Right lobe of liver (tissue), 6 donors: ENCODE data around the gene ZNFX1. TPM values are rescaled to one million over a fixed set of nuclear protein-coding genes. Genes with fewer than 3 reads are reported as not detected.

Experiments
- ATAC-seq, 4 donors: fragments of 200-7000 bp; cut with Tn5 transposase; one replicate each; pipeline ENCODE4 v1.9.1; 2020; ENCODE audit warnings: mild to moderate bottlenecking in 4 of 4, moderate library complexity in 4 of 4
- DNase-seq, 3 donors: peaks; one replicate each; pipeline ENCODE4 v3.0.0-alpha.2; 2020
- H3K27ac ChIP-seq, 3 donors: fragments of 200-600 bp; one replicate each; pipeline ENCODE4 v1.8.0; 2022
- H3K27me3 ChIP-seq, 2 donors: fragments of 200-600 bp; one replicate each; pipeline ENCODE4 v1.8.0; 2022
- H3K36me3 ChIP-seq, 4 donors: fragments of 200-600 bp; sonication (generic) in 1 of 4; one replicate each; pipeline versions ENCODE4 v1.5.1 to v1.8.0; 2017 to 2022; ENCODE audit warnings: control low read depth in 1 of 4
- H3K4me1 ChIP-seq, 4 donors: fragments of 200-600 bp; sonication (generic) in 1 of 4; one replicate each; pipeline versions ENCODE4 v1.5.1 to v1.8.0; 2017 to 2022; ENCODE audit warnings: control low read depth in 1 of 4
- H3K4me3 ChIP-seq, 3 donors: fragments of 200-600 bp; one replicate each; pipeline ENCODE4 v1.8.0; 2022
- H3K9me3 ChIP-seq, 4 donors: fragments of 200-600 bp; sonication (generic) in 1 of 4; one replicate each; pipeline versions ENCODE4 v1.5.1 to v1.8.0; 2017 to 2022; ENCODE audit warnings: control low read depth in 1 of 4
- POLR2A ChIP-seq: fragments of 450-650 bp; IDR thresholded peaks from one replicate; pipeline ENCODE4 v1.6.1; 2017; ENCODE audit warnings: antibody characterized with exemption, mild to moderate bottlenecking
- WGBS: methylation state at CpG from one replicate; pipeline ENCODE4 v1.1.6; 2018; ENCODE audit warnings: low coverage, low lambda C conversion rate; ENCODE audit not compliant: insufficient coverage; ENCODE audit errors: missing lambda C conversion rate; 5-methylcytosine and 5-hydroxymethylcytosine counted together
- intact Hi-C, 2 donors: fragments of 100-400 bp; cut with DNase I; formaldehyde crosslinking; loops; one replicate each; pipeline versions ENCODE4 v1.11.2 to v1.14.1; 2022
- total RNA-seq, 6 experiments: library from RNA; depleted of rRNA in 2 of 6; stranded (reverse); fragments of >200 nt in 2 of 6; fragmentation: NEBNext Ultra II Directional in 3 of 6; extraction: Animal tissue kit (Norgen Biotek cat#: 25700) in 3 of 6; gene quantifications; one replicate each; pipeline versions ENCODE4 v1.1.0 to v1.2.4, GENCODE V29; 2016 to 2023
- TF ChIP-seq, protein P1 (sequence below), 4 donors: fragments of 200-600 bp in 3 of 4; fragments of 450-650 bp in 1 of 4; IDR thresholded peaks; one replicate each; pipeline versions ENCODE4 v1.5.1 to v1.8.0; 2016 to 2022; ENCODE audit warnings: antibody characterized with exemption in 4 of 4, mild to moderate bottlenecking in 2 of 4
- donor health status: DM: no; HTN: yes; CAD: no.
- donor health status: DM: no; HTN: no; CAD: no.
- donor health status: DM: no; HTN: no; CAD: no.
- donor health status: DM: no; HTN: yes; CAD: no.
- donor health status: DM: no; HTN: yes; CAD: no.

The ZNFX1 gene
- total RNA-seq, 6 experiments from 2014 or later, result 9.3 to 17.5 (median 13.9) TPM

DNA sequence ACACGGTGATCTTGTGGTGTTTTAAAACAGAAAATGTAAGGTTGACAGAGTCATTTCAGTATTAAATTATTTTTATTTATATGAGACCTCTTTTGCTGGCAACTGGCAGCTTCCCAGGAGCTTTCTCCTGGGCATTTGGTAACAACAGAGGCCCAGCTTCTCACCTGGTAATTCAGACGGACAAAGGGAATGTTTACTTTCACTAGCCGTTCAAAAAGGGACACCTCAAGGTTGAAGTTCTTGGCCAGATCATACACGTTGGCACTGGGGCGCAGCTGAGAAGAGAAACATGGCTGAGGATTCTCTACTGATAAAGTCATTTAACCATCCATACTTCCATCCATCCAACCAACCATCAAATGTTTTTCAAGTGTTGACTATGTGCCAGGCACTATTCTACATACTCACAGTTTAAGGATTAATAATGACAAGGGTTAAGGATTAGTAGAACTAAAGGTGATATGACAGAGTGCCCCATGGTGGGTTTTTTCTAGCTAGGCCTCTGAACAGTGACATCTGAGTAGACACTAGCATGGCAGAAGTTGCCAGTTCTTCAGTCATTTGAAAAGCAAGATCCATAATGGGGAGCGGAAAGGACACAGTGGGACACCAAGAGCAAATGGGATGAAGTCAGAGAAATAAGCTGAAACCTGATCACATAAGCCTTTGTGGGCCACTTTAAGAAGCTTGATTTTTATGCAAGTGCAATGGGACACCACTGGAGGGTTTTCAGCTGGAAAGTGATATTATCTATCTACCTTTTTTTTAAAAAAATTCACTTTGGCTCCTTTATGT, 25.1 kb downstream of the ZNFX1 start:
- Histone ChIP-seq H3K27me3 (no peaks in the 10 kb centered on the region), H3K9me3 (no peaks in the 10 kb centered on the region), H3K36me3 (peaks cover 5 to 97% (median 48%) of the 10 kb centered on the region in 4 donors), H3K4me3 (no peak overlapping the region), H3K27ac (no peak overlapping the region), H3K4me1 (no peaks in the 10 kb centered on the region)
- DNase-seq (no peak), ATAC-seq (peak in 1 of 4 donors; percentile 53)
- intact Hi-C loops, result no loop called here
- TF ChIP-seq POLR2A, result no peak
- TF ChIP-seq, protein P1, sequence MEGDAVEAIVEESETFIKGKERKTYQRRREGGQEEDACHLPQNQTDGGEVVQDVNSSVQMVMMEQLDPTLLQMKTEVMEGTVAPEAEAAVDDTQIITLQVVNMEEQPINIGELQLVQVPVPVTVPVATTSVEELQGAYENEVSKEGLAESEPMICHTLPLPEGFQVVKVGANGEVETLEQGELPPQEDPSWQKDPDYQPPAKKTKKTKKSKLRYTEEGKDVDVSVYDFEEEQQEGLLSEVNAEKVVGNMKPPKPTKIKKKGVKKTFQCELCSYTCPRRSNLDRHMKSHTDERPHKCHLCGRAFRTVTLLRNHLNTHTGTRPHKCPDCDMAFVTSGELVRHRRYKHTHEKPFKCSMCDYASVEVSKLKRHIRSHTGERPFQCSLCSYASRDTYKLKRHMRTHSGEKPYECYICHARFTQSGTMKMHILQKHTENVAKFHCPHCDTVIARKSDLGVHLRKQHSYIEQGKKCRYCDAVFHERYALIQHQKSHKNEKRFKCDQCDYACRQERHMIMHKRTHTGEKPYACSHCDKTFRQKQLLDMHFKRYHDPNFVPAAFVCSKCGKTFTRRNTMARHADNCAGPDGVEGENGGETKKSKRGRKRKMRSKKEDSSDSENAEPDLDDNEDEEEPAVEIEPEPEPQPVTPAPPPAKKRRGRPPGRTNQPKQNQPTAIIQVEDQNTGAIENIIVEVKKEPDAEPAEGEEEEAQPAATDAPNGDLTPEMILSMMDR (IDR thresholded peaks at IDR 0.05), result no peak
- 61% methylated on average over 6 of the region's 6 CpGs for WGBS

- Histone ChIP-seq H3K4me1 (no peaks in the 10 kb centered on the region), H3K4me3 (no peak overlapping the region), H3K9me3 (no peaks in the 10 kb centered on the region), H3K27me3 (no peaks in the 10 kb centered on the region), H3K36me3 (peaks cover 4 to 96% (median 42%) of the 10 kb centered on the region in 4 donors), H3K27ac (no peak overlapping the region)
- intact Hi-C loops, result no loop called here
- no peak for TF ChIP-seq POLR2A
- ATAC-seq, result no peak
- DNase-seq, result no peak
- 86% methylated on average over 10 of the region's 18 CpGs for WGBS
These were observed 28.8 kb downstream of the ZNFX1 start for GRCh38 chr20:49248879-49249665.

GRCh38 chr20:49248301-49248700, 29.6 kb downstream of the ZNFX1 start:
- Histone ChIP-seq H3K36me3 (peaks cover 4 to 97% (median 44%) of the 10 kb centered on the region in 4 donors), H3K27ac (no peak overlapping the region), H3K4me1 (no peaks in the 10 kb centered on the region), H3K27me3 (no peaks in the 10 kb centered on the region), H3K9me3 (no peaks in the 10 kb centered on the region), H3K4me3 (no peak overlapping the region)
- WGBS, result 40% methylated on average over 1 of the region's 10 CpGs
- TF ChIP-seq, protein P1 (IDR thresholded peaks at IDR 0.05), result no peak
- TF ChIP-seq POLR2A, result no peak
- no peak for DNase-seq
- ATAC-seq, result no peak
- intact Hi-C loops, result no loop called here

- 56% methylated on average over 5 of the region's 5 CpGs for WGBS
- Histone ChIP-seq H3K4me1 (no peaks in the 10 kb centered on the region), H3K4me3 (no peak overlapping the region), H3K9me3 (no peaks in the 10 kb centered on the region), H3K27ac (no peak overlapping the region), H3K36me3 (peaks cover 4 to 97% (median 42%) of the 10 kb centered on the region in 4 donors), H3K27me3 (no peaks in the 10 kb centered on the region)
- intact Hi-C loops, result no loop called here
- ATAC-seq (peak; percentile 15 to 34 (median 26)), DNase-seq (no peak)
- TF ChIP-seq, protein P1 (IDR thresholded peaks at IDR 0.05), result no peak
- TF ChIP-seq POLR2A, result no peak
These were observed 30.1 kb downstream of the ZNFX1 start for GRCh38 chr20:49247792-49248191.
